GM19395 (cell line): ENCODE measurements around the gene ZNF485.
"Not testable (repeated sequence)": the region's sequence is repeated elsewhere in the genome, so short reads cannot be mapped to it uniquely, and the experiment has no call there.

Source experiments
- ATAC-seq: cut with Tn5 transposase; IDR thresholded peaks from one replicate; pipeline ENCODE4 v1.9.1; 2021; ENCODE audit warnings: mild to moderate bottlenecking, moderate library complexity; ENCODE audit not compliant: unreplicated experiment

ZNF485 gene

GRCh38 chr10:43601576-43601975 is 4.7 kb upstream of the ZNF485 start:
- ATAC-seq: not testable (repeated sequence)

GRCh38 chr10:43605850-43606322 is 352 bp upstream of the ZNF485 start:
- ATAC-seq: no peak

- no peak for ATAC-seq
Measured at GRCh38 chr10:43607199-43607573, 948 bp downstream of the ZNF485 start.

- ATAC-seq: no peak
Measured at GRCh38 chr10:43610636-43611035, 4.4 kb downstream of the ZNF485 start.

GRCh38 chr10:43616697-43617370 is 10.6 kb downstream of the ZNF485 start:
- ATAC-seq: no peak

- ATAC-seq: no peak
Measured at GRCh38 chr10:43619368-43619767, 13.1 kb downstream of the ZNF485 start.

GRCh38 chr10:43622038-43622437 is 15.8 kb downstream of the ZNF485 start:
- no peak for ATAC-seq

GRCh38 chr10:43623351-43623750 is 17.1 kb downstream of the ZNF485 start:
- ATAC-seq: no peak

GRCh38 chr10:43627942-43628341 is 21.7 kb downstream of the ZNF485 start:
- no peak for ATAC-seq

- ATAC-seq: no peak
Measured at GRCh38 chr10:43628956-43629355, 22.7 kb downstream of the ZNF485 start.

GRCh38 chr10:43635816-43636215 is 29.6 kb downstream of the ZNF485 start:
- ATAC-seq: not testable (repeated sequence)

- no peak for ATAC-seq
Measured at GRCh38 chr10:43640603-43641002, 34.4 kb downstream of the ZNF485 start.

- ATAC-seq: no peak
Measured at GRCh38 chr10:43644252-43644651, 38.0 kb downstream of the ZNF485 start.

- ATAC-seq: no peak
Measured at GRCh38 chr10:43645866-43646265, 39.6 kb downstream of the ZNF485 start.

- no peak for ATAC-seq
Measured at GRCh38 chr10:43647576-43647975, 41.3 kb downstream of the ZNF485 start.

- no peak for ATAC-seq
Measured at GRCh38 chr10:43648095-43648397, 41.8 kb downstream of the ZNF485 start.

- peak; percentile 99 for ATAC-seq
Measured at GRCh38 chr10:43648398-43649184, 42.4 kb downstream of the ZNF485 start, which contains the start of gene ZNF32. Gene ZNF32 (minus strand): TSS chr10:43648881. CDS start chr10:43646133, 2,748 bp downstream.

- peak; percentile 14 for ATAC-seq
Measured at GRCh38 chr10:43649185-43649523, 42.9 kb downstream of the ZNF485 start.

- no peak for ATAC-seq
Measured at GRCh38 chr10:43653746-43654145, 47.5 kb downstream of the ZNF485 start.

GRCh38 chr10:43655311-43655710 is 49.1 kb downstream of the ZNF485 start:
- ATAC-seq: no peak

GRCh38 chr10:43658227-43658626 is 52.0 kb downstream of the ZNF485 start:
- ATAC-seq: no peak

- no peak for ATAC-seq
Measured at GRCh38 chr10:43665054-43665453, 58.8 kb downstream of the ZNF485 start.
